ENCODE data around the gene MPPE1. TPM values are rescaled to one million over a fixed set of nuclear protein-coding genes. Genes with fewer than 3 reads are reported as not detected.

The MPPE1 gene
- total and polyA plus RNA-seq, 9 of the 15 experiments (the other 6 are each of a cell fraction or from before 2014, with no cell fraction given), result 10.7 to 19.5 (median 13.3) TPM

GRCh38 chr18:11925800-11926481 is 17.8 kb upstream of the MPPE1 start (continued):
- peak in 1 of 3 experiments; percentile 56; a peak in 1 of 6 replicates for TF ChIP-seq ZBTB11 (CRISPR knock-in tag; IDR thresholded peaks at IDR 0.05)
- no peak for TF ChIP-seq ZNF778 (CRISPR knock-in tag; IDR thresholded peaks at IDR 0.05)
- TF ChIP-seq MLX (CRISPR knock-in tag; conservative IDR thresholded peaks at IDR 0.05), result no peak
- peak; percentile 85 for TF ChIP-seq FOXM1 (IDR thresholded peaks at IDR 0.05; ENCODE audit: low read depth)
- TF ChIP-seq FOXM1 (CRISPR knock-in tag; IDR thresholded peaks at IDR 0.05; ENCODE audit: low read depth), result no peak
- TF ChIP-seq ZFP30 (CRISPR knock-in tag; IDR thresholded peaks at IDR 0.05; ENCODE audit: borderline replicate concordance), result no peak
- TF ChIP-seq MIER1 (IDR thresholded peaks at IDR 0.05; ENCODE audit: low read depth), result no peak
- TF ChIP-seq MAX (CRISPR knock-in tag; IDR thresholded peaks at IDR 0.05), result no peak
- TF ChIP-seq TCF15 (CRISPR knock-in tag; IDR thresholded peaks at IDR 0.05), result no peak
- TF ChIP-seq GABPB1 (CRISPR knock-in tag; IDR thresholded peaks at IDR 0.05), result no peak
- TF ChIP-seq TCF3 (CRISPR knock-in tag; IDR thresholded peaks at IDR 0.05), result peak; percentile 91
- TF ChIP-seq SPI1 (IDR thresholded peaks at IDR 0.05; ENCODE audit: borderline replicate concordance, low read depth, low read length), result no peak
- no peak for TF ChIP-seq CHCHD3 (CRISPR knock-in tag; IDR thresholded peaks at IDR 0.05)
- TF ChIP-seq ZNF12 (CRISPR knock-in tag; IDR thresholded peaks at IDR 0.05), result no peak
- no peak for TF ChIP-seq CREB3L1 (IDR thresholded peaks at IDR 0.05; ENCODE audit: borderline replicate concordance, low read depth)
- TF ChIP-seq ZNF184 (CRISPR knock-in tag; IDR thresholded peaks at IDR 0.05), result no peak
- no peak for TF ChIP-seq XRCC3 (IDR thresholded peaks at IDR 0.05)
- TF ChIP-seq PHF20 (IDR thresholded peaks at IDR 0.05; ENCODE audit: partially characterized antibody), result no peak
- TF ChIP-seq ZFP1 (CRISPR knock-in tag; IDR thresholded peaks at IDR 0.05), result no peak
- TF ChIP-seq RAD51 (IDR thresholded peaks at IDR 0.05; ENCODE audit: borderline replicate concordance, low read depth), result no peak
- TF ChIP-seq ZZZ3 (IDR thresholded peaks at IDR 0.05), result no peak
- TF ChIP-seq MAZ (CRISPR knock-in tag; conservative IDR thresholded peaks at IDR 0.05 in 1 of 2, IDR thresholded peaks at IDR 0.05 in 1 of 2), result peak; percentile 27 to 64; a peak in 1 of 4 replicates
